PC-9 (cell line): ENCODE data around the gene VWA8. TPM values are rescaled to one million over a fixed set of nuclear protein-coding genes. Genes with fewer than 3 reads are reported as not detected.

Source experiments
- BruUV-seq: library from RNA; stranded (reverse); fragments of 400-500 nt; replicated peaks from 2 replicates; lab custom pipeline; 2021; lab: Mats Ljungman, UMichigan
- CTCF ChIA-PET: fragments of 300-600 bp; sonication (Branson Sonifier 250); formaldehyde crosslinking; loops from one replicate; lab custom pipeline; 2022; ENCODE audit warnings: antibody characterized with exemption; lab: Charles Lee
- POLR2A ChIA-PET: fragments of 300-600 bp; sonication (Branson Sonifier 250); formaldehyde crosslinking; loops from one replicate; lab custom pipeline; 2022; ENCODE audit warnings: antibody characterized with exemption; ENCODE audit not compliant: unreplicated experiment; lab: Charles Lee
- DNase-seq, 2 experiments: peaks; one replicate each; pipeline versions ENCODE4 v3.0.0 to v3.0.0-alpha.2; 2015 to 2022; ENCODE audit warnings: mixed read lengths in 1 of 2
- H2AFZ ChIP-seq: fragments of 200-600 bp; sonication (generic); 2 replicates; pipeline ENCODE4 v1.8.1; 2017; ENCODE audit warnings: antibody characterized with exemption
- H3F3A ChIP-seq: fragments of 200-600 bp; sonication (generic); 2 replicates; pipeline ENCODE4 v1.8.1; 2017; ENCODE audit warnings: antibody characterized with exemption, mild to moderate bottlenecking, low read depth; ENCODE audit not compliant: insufficient read depth
- H3K27ac ChIP-seq: fragments of 200-600 bp; sonication (generic); 2 replicates; pipeline ENCODE4 v1.6.1; 2016; ENCODE audit warnings: mixed run types
- H3K27me3 ChIP-seq: fragments of 200-600 bp; sonication (generic); 2 replicates; pipeline ENCODE4 v1.6.1; 2016; ENCODE audit warnings: low read depth, mixed run types; ENCODE audit not compliant: insufficient read depth
- H3K36me3 ChIP-seq: fragments of 200-600 bp; sonication (generic); 2 replicates; pipeline ENCODE4 v1.6.1; 2016; ENCODE audit warnings: low read depth, mixed run types
- H3K4me1 ChIP-seq: fragments of 200-600 bp; sonication (generic); replicated peaks from 2 replicates; pipeline ENCODE4 v1.6.1; 2016; ENCODE audit warnings: mixed run types; ENCODE audit not compliant: insufficient read depth
- H3K4me2 ChIP-seq: fragments of 200-600 bp; sonication (generic); 2 replicates; pipeline ENCODE4 v1.6.1; 2017; ENCODE audit warnings: mixed run types
- H3K4me3 ChIP-seq: fragments of 200-600 bp; sonication (generic); 2 replicates; pipeline ENCODE4 v1.6.1; 2016; ENCODE audit warnings: mixed run types
- H3K79me2 ChIP-seq: fragments of 200-600 bp; sonication (generic); 2 replicates; pipeline ENCODE4 v1.6.1; 2017; ENCODE audit warnings: low read depth, mixed run types
- H3K9me2 ChIP-seq: fragments of 200-600 bp; sonication (generic); 2 replicates; pipeline ENCODE4 v1.8.1; 2017; ENCODE audit warnings: mild to moderate bottlenecking; ENCODE audit not compliant: insufficient read depth
- H3K9me3 ChIP-seq: fragments of 200-600 bp; sonication (generic); 2 replicates; pipeline ENCODE4 v1.8.1; 2016; ENCODE audit warnings: low read depth; ENCODE audit not compliant: insufficient read depth
- H4K20me1 ChIP-seq: fragments of 200-600 bp; sonication (generic); 2 replicates; pipeline ENCODE4 v1.8.1; 2017; ENCODE audit not compliant: insufficient read depth
- EZH2 ChIP-seq: fragments of 200-600 bp; sonication (generic); IDR thresholded peaks from 2 replicates; pipeline ENCODE4 v1.8.0; 2017; ENCODE audit warnings: antibody characterized with exemption, low read depth
- intact Hi-C: fragments of 100-400 bp; cut with micrococcal nuclease; formaldehyde crosslinking; loops from one replicate; pipeline ENCODE4 v1.10.0; 2022; ENCODE audit not compliant: unreplicated experiment
- total RNA-seq: library from RNA; stranded (reverse); gene quantifications from 2 replicates; pipeline ENCODE4 v1.2.3, GENCODE V29; 2021
- TF ChIP-seq, protein P1 (sequence below): fragments of 200-600 bp; sonication (generic); conservative IDR thresholded peaks from 2 replicates; pipeline ENCODE4 v1.6.1; 2017; ENCODE audit warnings: mixed run types, antibody characterized with exemption, mild to moderate bottlenecking, moderate library complexity

Gene VWA8
- total RNA-seq, 1 experiment from 2014 or later = 14.1 TPM

DNA sequence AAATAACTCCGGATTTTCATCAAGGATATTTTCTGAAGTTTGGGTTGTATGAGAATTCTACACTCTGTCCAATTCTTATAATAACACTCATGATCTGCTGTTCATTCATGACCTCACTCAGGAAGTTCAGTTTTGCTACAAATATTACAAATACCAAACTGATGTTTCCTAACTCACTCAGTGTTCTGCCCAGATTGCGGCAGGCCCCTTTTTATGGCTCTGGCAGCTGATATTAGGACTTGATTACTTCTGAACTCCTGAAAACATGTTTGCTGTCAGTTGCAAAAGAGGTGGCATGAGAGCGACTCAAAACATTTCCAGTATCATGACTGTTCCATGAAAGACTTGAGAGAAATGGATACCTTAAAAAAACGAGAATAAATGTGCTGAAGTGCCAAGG is 315.6 kb downstream of the VWA8 start:
- H3K36me3 ChIP-seq = no peaks in the 10 kb centered on the region
- H3K9me2 ChIP-seq = no peaks in the 10 kb centered on the region
- ChIA-PET CTCF (no interaction called here), POLR2A (interaction anchor here (0.6 kb wide), 1 partner anchor 260 kb away, joined by 4 read pairs; no protein-coding TSS in a partner anchor)
- H3K79me2 ChIP-seq = no peaks in the 10 kb centered on the region
- intact Hi-C loops = no loop called here
- BruUV-seq = no TSS peak
- H4K20me1 ChIP-seq = no peaks in the 10 kb centered on the region
- H2AFZ ChIP-seq = no peak overlapping the region
- H3K4me3 ChIP-seq = no peak overlapping the region
- H3K4me2 ChIP-seq = peak overlapping the region; percentile 30
- no peaks in the 10 kb centered on the region for H3K9me3 ChIP-seq
- H3K4me1 ChIP-seq = peaks cover 42% of the 10 kb centered on the region
- no peaks in the 10 kb centered on the region for H3K27me3 ChIP-seq
- no peak overlapping the region for H3K27ac ChIP-seq
- TF ChIP-seq, protein P1, sequence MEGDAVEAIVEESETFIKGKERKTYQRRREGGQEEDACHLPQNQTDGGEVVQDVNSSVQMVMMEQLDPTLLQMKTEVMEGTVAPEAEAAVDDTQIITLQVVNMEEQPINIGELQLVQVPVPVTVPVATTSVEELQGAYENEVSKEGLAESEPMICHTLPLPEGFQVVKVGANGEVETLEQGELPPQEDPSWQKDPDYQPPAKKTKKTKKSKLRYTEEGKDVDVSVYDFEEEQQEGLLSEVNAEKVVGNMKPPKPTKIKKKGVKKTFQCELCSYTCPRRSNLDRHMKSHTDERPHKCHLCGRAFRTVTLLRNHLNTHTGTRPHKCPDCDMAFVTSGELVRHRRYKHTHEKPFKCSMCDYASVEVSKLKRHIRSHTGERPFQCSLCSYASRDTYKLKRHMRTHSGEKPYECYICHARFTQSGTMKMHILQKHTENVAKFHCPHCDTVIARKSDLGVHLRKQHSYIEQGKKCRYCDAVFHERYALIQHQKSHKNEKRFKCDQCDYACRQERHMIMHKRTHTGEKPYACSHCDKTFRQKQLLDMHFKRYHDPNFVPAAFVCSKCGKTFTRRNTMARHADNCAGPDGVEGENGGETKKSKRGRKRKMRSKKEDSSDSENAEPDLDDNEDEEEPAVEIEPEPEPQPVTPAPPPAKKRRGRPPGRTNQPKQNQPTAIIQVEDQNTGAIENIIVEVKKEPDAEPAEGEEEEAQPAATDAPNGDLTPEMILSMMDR = no peak
- TF ChIP-seq EZH2 = no peak
- peaks cover 6% of the 10 kb centered on the region for H3F3A ChIP-seq
- peak in 1 of 2 experiments; percentile 65 for DNase-seq

DNA sequence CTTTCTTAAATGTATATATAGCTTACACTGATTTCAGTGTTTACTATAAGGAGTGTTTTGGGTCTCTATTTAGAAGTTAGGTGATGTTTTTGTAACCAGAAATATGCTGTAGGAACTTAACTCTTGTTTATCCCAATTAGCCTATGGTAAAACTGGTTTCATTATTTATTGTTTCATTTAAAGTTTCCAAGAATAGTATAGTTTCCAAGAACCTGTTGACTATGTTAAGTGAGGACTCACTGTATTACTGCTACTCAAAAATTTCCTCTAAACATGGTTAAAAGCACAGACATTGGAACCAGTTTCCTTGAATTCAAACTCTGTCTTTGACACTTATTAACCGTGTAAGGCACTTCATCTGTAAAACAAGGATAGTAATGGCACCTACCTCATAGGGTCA is 316.2 kb downstream of the VWA8 start:
- Histone ChIP-seq H3K4me3 (no peak overlapping the region), H3K9me2 (no peaks in the 10 kb centered on the region), H3K9me3 (no peaks in the 10 kb centered on the region), H4K20me1 (no peaks in the 10 kb centered on the region), H3K4me1 (peaks cover 37% of the 10 kb centered on the region), H3F3A (peaks cover 6% of the 10 kb centered on the region), H2AFZ (no peak overlapping the region), H3K4me2 (0 out of 2 replicates have a peak overlapping the region, but pooled peaks have one; percentile 30), H3K27ac (no peak overlapping the region), H3K79me2 (no peaks in the 10 kb centered on the region), H3K36me3 (no peaks in the 10 kb centered on the region), H3K27me3 (no peaks in the 10 kb centered on the region)
- CTCF ChIA-PET = no interaction called here
- no peak for DNase-seq
- POLR2A ChIA-PET = no interaction called here
- TF ChIP-seq, protein P1 = no peak
- TF ChIP-seq EZH2 = no peak
- intact Hi-C loops = no loop called here
- BruUV-seq = no TSS peak

DNA sequence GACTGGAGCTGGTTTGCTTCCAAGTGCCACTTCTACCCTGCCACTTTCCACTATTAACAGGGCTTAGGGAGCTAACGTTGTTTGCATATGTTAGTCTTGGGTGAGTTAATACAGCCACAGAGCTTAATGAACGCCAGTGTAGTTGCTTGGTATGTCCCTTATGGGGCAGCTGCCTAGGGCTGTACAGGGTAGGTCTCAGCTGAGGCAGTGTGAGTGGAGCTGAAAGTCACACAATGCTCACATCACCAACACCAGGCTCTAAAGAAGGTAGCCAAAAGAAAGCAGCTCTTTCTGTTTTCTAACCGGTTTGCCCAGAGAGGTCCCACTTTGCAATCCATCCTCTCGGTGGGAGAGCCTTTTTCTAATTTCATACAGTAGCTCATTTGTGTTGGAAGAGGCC is 317.4 kb downstream of the VWA8 start:
- no peak for TF ChIP-seq EZH2
- TF ChIP-seq, protein P1 = no peak
- no peak for DNase-seq
- Histone ChIP-seq H3K27ac (no peak overlapping the region), H3K4me2 (no peak overlapping the region), H2AFZ (no peak overlapping the region), H3K4me1 (peaks cover 25% of the 10 kb centered on the region), H3K27me3 (no peaks in the 10 kb centered on the region), H4K20me1 (no peaks in the 10 kb centered on the region), H3K4me3 (no peak overlapping the region), H3K9me3 (no peaks in the 10 kb centered on the region), H3F3A (peaks cover under 1% of the 10 kb centered on the region; the same call in 1 of the 2 replicates), H3K9me2 (no peaks in the 10 kb centered on the region), H3K36me3 (no peaks in the 10 kb centered on the region), H3K79me2 (no peaks in the 10 kb centered on the region)
- BruUV-seq = no TSS peak
- ChIA-PET CTCF (no interaction called here), POLR2A (interaction anchor here (0.6 kb wide), 1 partner anchor 39 kb away, joined by 4 read pairs; no protein-coding TSS in a partner anchor)
- intact Hi-C loops = no loop called here
